H1 (cell line): ENCODE measurements around the gene RSPH6A. TPM values are rescaled to one million over a fixed set of nuclear protein-coding genes. Genes with fewer than 3 reads are reported as not detected.

ENCODE experiments used
- CTCF ChIA-PET: fragments of 300-600 bp; sonication (Branson Sonifier 250); formaldehyde crosslinking; loops from one replicate; lab custom pipeline; 2021; ENCODE audit not compliant: partially characterized antibody; lab: Charles Lee
- POLR2A ChIA-PET: fragments of 300-600 bp; sonication (Branson Sonifier 250); formaldehyde crosslinking; loops from one replicate; lab custom pipeline; 2021; ENCODE audit warnings: inconsistent platforms; ENCODE audit not compliant: partially characterized antibody; lab: Charles Lee
- DNase-seq, 2 experiments: peaks; one replicate each; pipeline versions ENCODE4 v3.0.0 to v3.0.0-alpha.2; 2010 to 2022; ENCODE audit warnings: low spot score in 2 of 2, low read depth in 1 of 2, mixed read lengths in 1 of 2
- FAIRE-seq: peaks from 2 replicates; lab custom pipeline; 2011; peaks lifted over from hg19 to GRCh38; lab: Jason Lieb, UNC
- H2AFZ ChIP-seq: 2 replicates; pipeline ENCODE4 v1.8.1; 2012; ENCODE audit warnings: low read length, inconsistent platforms
- H2AK5ac ChIP-seq: 2 replicates; pipeline ENCODE4 v1.6.1; 2013; ENCODE audit warnings: low read depth, low read length
- H2BK120ac ChIP-seq: replicated peaks from 2 replicates; pipeline ENCODE3; 2013; ENCODE audit warnings: low read depth, low read length, inconsistent platforms
- H2BK12ac ChIP-seq: 2 replicates; pipeline ENCODE4 v1.6.1; 2013; ENCODE audit warnings: low read depth, low read length
- H2BK15ac ChIP-seq: 2 replicates; pipeline ENCODE4 v1.6.1; 2013; ENCODE audit warnings: low read length
- H2BK20ac ChIP-seq: 2 replicates; pipeline ENCODE4 v1.6.1; 2013; ENCODE audit warnings: low read length
- H2BK5ac ChIP-seq: 2 replicates; pipeline ENCODE4 v1.6.1; 2013; ENCODE audit warnings: low read depth, low read length
- H3K14ac ChIP-seq: 2 replicates; pipeline ENCODE4 v1.6.1; 2013; ENCODE audit warnings: inconsistent platforms; ENCODE audit not compliant: insufficient read length
- H3K18ac ChIP-seq: 2 replicates; pipeline ENCODE4 v1.6.1; 2013; ENCODE audit warnings: low read length; ENCODE audit errors: extremely low read depth
- H3K23ac ChIP-seq: 2 replicates; pipeline ENCODE4 v1.6.1; 2013; ENCODE audit warnings: inconsistent platforms; ENCODE audit not compliant: insufficient read length
- H3K23me2 ChIP-seq: 2 replicates; pipeline ENCODE4 v1.6.1; 2013; ENCODE audit warnings: low read depth, low read length
- H3K27ac ChIP-seq: 2 replicates; pipeline ENCODE4 v1.6.1; 2011; ENCODE audit warnings: low read depth, low read length, inconsistent platforms
- H3K27me3 ChIP-seq, 4 experiments: replicated peaks in 1 of 4; 1 replicate in 1 of 4; 2 replicates in 3 of 4; pipeline versions ENCODE4 v1.6.1 to v1.8.1; 2011 to 2013; ENCODE audit warnings: low read length in 3 of 4, mild to moderate bottlenecking in 3 of 4, inconsistent platforms in 2 of 4, mixed read lengths in 2 of 4, moderate library complexity in 1 of 4; ENCODE audit not compliant: control insufficient read depth in 3 of 4, insufficient read depth in 3 of 4; ENCODE audit errors: extremely low read depth in 1 of 4
- H3K36me3 ChIP-seq, 4 experiments: 2 replicates each; pipeline versions ENCODE4 v1.6.1 to v1.8.1; 2011 to 2013; ENCODE audit warnings: mild to moderate bottlenecking in 4 of 4, low read length in 3 of 4, moderate library complexity in 2 of 4, control low read depth in 1 of 4, inconsistent platforms in 1 of 4; ENCODE audit not compliant: insufficient read depth in 4 of 4, control insufficient read depth in 2 of 4
- H3K4ac ChIP-seq: replicated peaks from 2 replicates; pipeline ENCODE3; 2013; ENCODE audit warnings: low read length, low read depth, mixed read lengths, inconsistent platforms; ENCODE audit not compliant: insufficient read length
- H3K4me1 ChIP-seq, 4 experiments: replicated peaks in 1 of 4; 1 replicate in 1 of 4; 2 replicates in 3 of 4; pipeline versions ENCODE4 v1.6.1 to v1.8.1; 2011 to 2013; ENCODE audit warnings: low read length in 3 of 4, inconsistent platforms in 2 of 4, mixed read lengths in 1 of 4; ENCODE audit not compliant: insufficient read depth in 4 of 4, control insufficient read depth in 3 of 4
- H3K4me2 ChIP-seq, 2 experiments: 2 replicates each; pipeline versions ENCODE4 v1.6.1 to v1.8.1; 2011 to 2013; ENCODE audit warnings: low read depth in 2 of 2, low read length in 2 of 2, control low read depth in 1 of 2, inconsistent platforms in 1 of 2, mild to moderate bottlenecking in 1 of 2; ENCODE audit not compliant: insufficient read depth in 1 of 2
- H3K4me3 ChIP-seq, 4 experiments: fragments of 200-600, 300-600 bp in 1 of 4; sonication (generic), shearing (Covaris generic), sonication (Bioruptor Twin) in 1 of 4; 2 replicates each; pipeline versions ENCODE4 v1.5.1 to v1.8.1; 2011 to 2016; ENCODE audit warnings: low read length in 4 of 4, low read depth in 3 of 4, control low read depth in 2 of 4, inconsistent platforms in 2 of 4, mild to moderate bottlenecking in 2 of 4, mixed read lengths in 1 of 4, moderate library complexity in 1 of 4; ENCODE audit not compliant: insufficient read depth in 2 of 4; ENCODE audit errors: extremely low read depth in 1 of 4
- H3K56ac ChIP-seq: replicated peaks from 2 replicates; pipeline ENCODE3; 2013; ENCODE audit warnings: low read depth, mild to moderate bottlenecking, mixed read lengths, low read length, inconsistent platforms; ENCODE audit not compliant: insufficient read length
- H3K79me1 ChIP-seq: 2 replicates; pipeline ENCODE4 v1.6.1; 2013; ENCODE audit warnings: low read depth, low read length, control low read depth
- H3K79me2 ChIP-seq, 2 experiments: 2 replicates each; pipeline versions ENCODE4 v1.6.1 to v1.8.1; 2012 to 2013; ENCODE audit warnings: low read length in 2 of 2, mild to moderate bottlenecking in 2 of 2, inconsistent platforms in 1 of 2; ENCODE audit not compliant: insufficient read depth in 2 of 2, control insufficient read depth in 1 of 2
- H3K9ac ChIP-seq, 4 experiments: replicated peaks in 1 of 4; 1 replicate in 1 of 4; 2 replicates in 3 of 4; pipeline versions ENCODE4 v1.6.1 to v1.8.1; 2011 to 2013; ENCODE audit warnings: low read depth in 3 of 4, low read length in 3 of 4, control low read depth in 2 of 4, mild to moderate bottlenecking in 2 of 4, moderate library complexity in 2 of 4, inconsistent platforms in 1 of 4; ENCODE audit errors: extremely low read depth in 1 of 4
- H3K9me3 ChIP-seq, 2 experiments: 2 replicates each; pipeline versions ENCODE4 v1.6.1 to v1.8.1; 2012 to 2013; ENCODE audit warnings: mild to moderate bottlenecking in 2 of 2, moderate library complexity in 2 of 2, control low read depth in 1 of 2, inconsistent platforms in 1 of 2, low read depth in 1 of 2, low read length in 1 of 2, mixed read lengths in 1 of 2; ENCODE audit not compliant: insufficient read depth in 2 of 2
- H4K20me1 ChIP-seq, 2 experiments: replicated peaks in 1 of 2; 2 replicates each; pipeline versions ENCODE3 to v1.8.1; 2011 to 2013; ENCODE audit warnings: inconsistent platforms in 2 of 2, low read length in 2 of 2, mild to moderate bottlenecking in 1 of 2; ENCODE audit not compliant: insufficient read depth in 2 of 2, control insufficient read depth in 1 of 2
- H4K5ac ChIP-seq: 2 replicates; pipeline ENCODE4 v1.6.1; 2013; ENCODE audit warnings: low read length, low read depth, mixed read lengths, inconsistent platforms; ENCODE audit not compliant: insufficient read length
- H4K8ac ChIP-seq: 2 replicates; pipeline ENCODE4 v1.8.0; 2013; ENCODE audit warnings: mild to moderate bottlenecking, moderate library complexity, low read length, inconsistent platforms; ENCODE audit not compliant: insufficient read depth; ENCODE audit errors: extremely low read depth
- H4K91ac ChIP-seq: replicated peaks from 2 replicates; pipeline ENCODE3; 2013; ENCODE audit warnings: low read length, mixed read lengths, inconsistent platforms; ENCODE audit not compliant: insufficient read length
- POLR2AphosphoS5 ChIP-seq: IDR thresholded peaks from 2 replicates; pipeline ENCODE4 v1.6.1; 2011; ENCODE audit warnings: low read depth, low read length
- SP2 ChIP-seq: IDR thresholded peaks from 2 replicates; pipeline ENCODE4 v1.6.1; 2012; ENCODE audit warnings: mild to moderate bottlenecking, low read length, inconsistent platforms
- WGBS, 2 experiments: shearing (Covaris generic) in 1 of 2; methylation state at CpG; one replicate each; pipeline versions ENCODE4 v1.1.6 to v1.1.7; 2013 to 2015; ENCODE audit warnings: low lambda C conversion rate in 2 of 2, mixed read lengths in 2 of 2, inconsistent platforms in 1 of 2, low coverage in 1 of 2, missing lambda C conversion rate in 1 of 2; ENCODE audit not compliant: insufficient replicate concordance in 2 of 2, insufficient coverage in 1 of 2, insufficient read length in 1 of 2; ENCODE audit errors: extremely low coverage in 1 of 2, missing lambda C conversion rate in 1 of 2; 5-methylcytosine and 5-hydroxymethylcytosine counted together
- polyA plus RNA-seq, 7 experiments: library from polyadenylated mRNA; depleted of rRNA in 3 of 7; stranded (reverse) in 5 of 7; unstranded in 2 of 7; fragments of >200 nt in 5 of 7; fragments of 200-250 nt in 2 of 7; gene quantifications; 1 replicate in 5 of 7; 2 replicates in 1 of 7; 4 replicates in 1 of 7; pipeline versions ENCODE4 v1.2.1 to v1.2.3, GENCODE V29; 2011 to 2013; ENCODE audit warnings: missing spikeins in 2 of 7, mixed read lengths in 2 of 7
- total RNA-seq: library from RNA; stranded (reverse); fragmentation: NEBNext Ultra II Directional; extraction: Animal tissue kit (Norgen Biotek cat#: 25700); gene quantifications from 2 replicates; pipeline ENCODE4 v1.2.1, GENCODE V29; 2021
- TF ChIP-seq, protein P1 (sequence below): IDR thresholded peaks from 2 replicates; pipeline ENCODE4 v1.6.1; 2012; ENCODE audit warnings: low read length, inconsistent platforms

The RSPH6A gene
- total and polyA plus RNA-seq, 2 of the 8 experiments (the other 6 are each of a cell fraction or from before 2014, with no cell fraction given) = 0.05 to 0.19 TPM

- Histone ChIP-seq H2BK12ac (peak overlapping the region; percentile 27; the same call in 1 of the 2 replicates), H3K79me1 (no peaks in the 10 kb centered on the region), H2AK5ac (no peak overlapping the region), H2BK20ac (no peak overlapping the region), H2BK15ac (no peak overlapping the region; the same call in 1 of the 2 replicates), H3K9ac (0 out of 7 replicates have a peak overlapping the region, but pooled peaks of 1 of the 4 experiments have one; percentile 48), H2AFZ (no peak overlapping the region), H3K79me2 (no peaks in the 10 kb centered on the region), H3K18ac (no peak overlapping the region), H3K56ac (no peak overlapping the region), H3K9me3 (no peaks in the 10 kb centered on the region), H3K27me3 (no peaks in the 10 kb centered on the region), H3K23me2 (peaks cover 16% of the 10 kb centered on the region), H3K23ac (no peak overlapping the region), H2BK120ac (no peak overlapping the region), H3K4me3 (peak overlapping the region in 3 of 4 experiments; percentile 52 to 68 (median 57); a peak in 7 of 8 replicates), H4K91ac (no peak overlapping the region), H4K20me1 (no peaks in the 10 kb centered on the region), H2BK5ac (peak overlapping the region; percentile 32; the same call in 1 of the 2 replicates), H4K5ac (no peak overlapping the region), H3K4me1 (peaks cover 0 to 23% (median 20%) of the 10 kb centered on the region in 4 experiments; a peak in 6 of 7 replicates), H3K36me3 (no peaks in the 10 kb centered on the region), H4K8ac (no peak overlapping the region), H3K4ac (peak overlapping the region; percentile 54), H3K14ac (no peak overlapping the region), H3K27ac (peak overlapping the region; percentile 0; the same call in 1 of the 2 replicates), H3K4me2 (peak overlapping the region; percentile 85 to 88)
- ChIA-PET POLR2A (interaction anchor here (0.6 to 12.6 kb wide), 12 partner anchors 10 to 97 kb away, joined by 3 to 175 read pairs (median 4); partner anchors contain the start of genes DMPK, DMWD, FBXO46 and FOXA3), CTCF (interaction anchor here (0.6 to 8.8 kb wide), 11 partner anchors 9 to 144 kb away, joined by 3 to 107 read pairs (median 3); partner anchors contain the start of gene SIX5)
- FAIRE-seq = no peak
- WGBS, 2 experiments = 92% methylated on average over 12 of the region's 12 CpGs; no CpG with 5 or more reads in 1 of the 2 experiments
- DNase-seq = no peak
- peak; percentile 37 for TF ChIP-seq POLR2AphosphoS5
- TF ChIP-seq, protein P1, sequence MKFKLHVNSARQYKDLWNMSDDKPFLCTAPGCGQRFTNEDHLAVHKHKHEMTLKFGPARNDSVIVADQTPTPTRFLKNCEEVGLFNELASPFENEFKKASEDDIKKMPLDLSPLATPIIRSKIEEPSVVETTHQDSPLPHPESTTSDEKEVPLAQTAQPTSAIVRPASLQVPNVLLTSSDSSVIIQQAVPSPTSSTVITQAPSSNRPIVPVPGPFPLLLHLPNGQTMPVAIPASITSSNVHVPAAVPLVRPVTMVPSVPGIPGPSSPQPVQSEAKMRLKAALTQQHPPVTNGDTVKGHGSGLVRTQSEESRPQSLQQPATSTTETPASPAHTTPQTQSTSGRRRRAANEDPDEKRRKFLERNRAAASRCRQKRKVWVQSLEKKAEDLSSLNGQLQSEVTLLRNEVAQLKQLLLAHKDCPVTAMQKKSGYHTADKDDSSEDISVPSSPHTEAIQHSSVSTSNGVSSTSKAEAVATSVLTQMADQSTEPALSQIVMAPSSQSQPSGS = 0 out of 2 replicates have a peak, but pooled peaks have one; percentile 4
- TF ChIP-seq SP2 = no peak
Measured at GRCh38 chr19:45814166-45814780, 835 bp downstream of the RSPH6A start.
